ENCODE results near the gene DIP2C.
"Not testable (repeated sequence)": the region's sequence is repeated elsewhere in the genome, so short reads cannot be mapped to it uniquely, and the experiment has no call there.

DIP2C gene

DNA sequence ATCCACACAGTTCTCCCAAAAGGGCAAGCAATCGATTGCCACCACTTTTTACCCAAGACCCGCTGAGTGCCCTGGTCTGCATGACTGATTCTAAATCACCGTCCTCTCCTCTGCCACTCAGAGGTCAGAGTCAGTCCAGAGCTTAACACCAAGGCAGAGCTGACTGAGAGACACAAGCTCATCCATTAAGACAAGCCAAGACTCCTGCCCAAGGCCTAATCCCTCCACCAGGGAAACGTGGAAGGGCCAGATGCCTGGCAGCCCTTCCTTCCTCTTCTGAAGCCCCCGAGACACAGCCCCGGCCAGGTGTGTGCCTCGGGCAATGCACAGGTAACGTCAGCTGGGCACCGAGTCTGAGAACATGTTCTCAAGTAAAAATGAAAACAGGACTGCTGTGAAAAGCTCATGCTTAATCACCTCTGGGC lies 51.7 kb downstream of the DIP2C start:
- DNase-seq = no peak

- no peak for DNase-seq
Measured at GRCh38 chr10:637221-637620, 52.2 kb downstream of the DIP2C start.

DNA sequence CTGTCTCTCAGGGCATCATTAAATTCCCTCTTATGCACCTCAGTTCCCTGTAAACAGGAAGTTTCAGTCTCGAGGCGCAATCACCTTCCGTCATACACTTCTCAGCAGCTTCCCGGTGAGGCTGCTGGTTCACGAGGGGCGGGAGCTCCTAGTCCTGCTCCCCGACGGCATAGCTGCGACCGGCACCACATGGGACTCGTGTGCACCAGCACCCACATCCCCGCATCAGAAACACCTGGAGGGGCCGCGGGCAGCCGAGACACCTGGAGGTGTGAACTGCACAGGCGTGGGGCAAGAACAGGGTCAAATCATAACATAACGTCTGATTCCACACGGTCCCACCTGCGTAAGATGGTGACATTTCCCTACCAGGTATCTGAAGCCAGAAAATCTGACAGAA lies 52.7 kb downstream of the DIP2C start:
- DNase-seq = no peak

DNA sequence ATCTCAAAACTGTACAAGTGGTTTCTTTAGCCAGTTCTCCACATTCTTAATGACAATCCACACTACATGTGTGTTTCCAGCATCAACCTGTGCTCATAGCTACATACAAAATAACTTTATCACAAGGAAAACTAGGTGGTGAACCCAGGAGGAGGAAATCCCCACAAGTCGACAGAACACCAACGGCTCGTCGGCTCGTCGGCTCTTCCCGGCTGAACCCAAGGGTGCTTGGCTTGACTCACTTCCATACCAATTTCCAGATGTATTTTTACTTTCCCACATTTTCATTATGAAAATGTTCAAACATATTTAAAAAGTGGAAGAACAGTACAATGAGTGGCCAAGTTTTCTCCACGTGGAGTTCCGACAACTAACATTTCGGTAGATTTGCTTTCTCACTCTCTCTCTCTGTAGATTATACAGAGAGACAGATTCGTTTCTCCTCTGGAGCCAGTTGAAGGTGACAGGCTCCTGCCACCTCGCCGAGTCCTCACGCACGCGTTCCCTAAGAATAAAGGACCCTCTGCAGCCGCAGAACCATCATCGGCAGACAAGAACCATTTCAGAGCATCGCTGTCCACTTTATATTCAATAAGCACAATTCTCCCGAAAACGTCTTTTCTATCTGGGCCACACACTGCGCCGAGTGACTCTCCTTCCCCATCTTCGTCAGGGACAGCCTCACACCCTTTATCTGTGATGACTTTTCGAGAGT lies 53.3 kb downstream of the DIP2C start:
- no peak for DNase-seq

GRCh38 chr10:635088-635861 lies 54.2 kb downstream of the DIP2C start:
- peak; percentile 48 for DNase-seq

DNA sequence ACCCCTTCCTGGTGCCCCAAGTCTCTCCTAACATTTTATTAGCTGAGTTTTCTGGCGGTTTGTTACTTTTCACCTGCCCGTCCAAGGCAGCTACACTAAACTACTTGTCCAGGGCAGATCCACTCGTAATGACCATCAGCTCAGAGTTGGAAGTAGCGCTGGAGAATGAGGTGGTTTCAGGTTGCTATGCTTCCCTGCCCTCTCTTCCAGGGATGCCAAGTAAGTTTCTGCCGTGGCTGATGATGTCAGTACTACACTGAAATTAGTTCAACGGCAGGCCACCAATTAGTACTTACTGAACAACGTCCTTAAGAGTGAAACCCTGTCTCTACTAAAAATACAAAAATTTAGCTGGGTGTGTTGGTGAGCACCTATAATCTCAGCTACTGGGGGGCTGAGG lies 55.2 kb downstream of the DIP2C start:
- no peak for DNase-seq

GRCh38 chr10:633279-634245 lies 55.9 kb downstream of the DIP2C start:
- DNase-seq = peak; percentile 20

DNA sequence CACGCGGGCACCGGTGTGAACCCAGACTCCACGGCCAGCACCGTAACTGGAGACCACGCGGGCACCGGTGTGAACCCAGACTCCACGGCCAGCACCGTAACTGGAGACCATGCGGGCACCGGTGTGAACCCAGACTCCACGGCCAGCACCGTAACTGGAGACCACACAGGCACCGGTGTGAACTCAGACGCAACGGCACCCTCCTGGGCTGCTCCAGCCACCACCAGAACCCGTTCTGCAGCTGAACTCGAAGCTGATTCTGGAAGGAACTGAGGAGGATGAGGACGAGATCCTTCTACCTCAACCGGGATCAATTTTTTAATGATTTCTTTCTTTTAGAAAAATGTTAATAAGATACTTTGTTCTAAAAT lies 56.7 kb downstream of the DIP2C start:
- not testable (repeated sequence) for DNase-seq

GRCh38 chr10:632155-632806 lies 57.2 kb downstream of the DIP2C start:
- not testable (repeated sequence) for DNase-seq

- DNase-seq = no peak
Measured at GRCh38 chr10:631266-631665, 58.2 kb downstream of the DIP2C start.

DNA sequence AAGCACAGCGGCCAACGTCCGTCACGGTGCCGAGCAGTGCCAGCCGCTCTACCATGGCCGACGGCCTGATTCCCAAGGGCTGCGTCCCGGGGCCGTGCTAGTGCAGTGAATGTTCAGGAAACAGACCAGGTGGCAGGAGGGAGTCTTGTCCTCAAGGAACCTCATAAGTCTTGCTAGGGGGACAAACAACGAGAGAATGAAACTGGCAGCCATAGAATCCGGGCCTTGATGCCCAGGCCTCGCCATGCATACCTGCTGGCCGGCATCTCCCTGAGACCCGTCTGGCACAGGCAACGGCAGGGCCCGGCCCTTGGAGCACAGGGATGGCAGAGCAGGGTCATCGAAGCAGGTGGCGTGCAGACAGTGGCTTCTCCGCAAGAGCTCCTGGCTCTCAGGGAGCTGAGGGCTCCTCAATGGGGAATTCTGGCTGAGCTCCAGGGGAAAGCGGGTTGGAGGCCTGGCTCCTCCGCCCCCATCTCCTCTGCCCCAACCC lies 58.8 kb downstream of the DIP2C start:
- DNase-seq = peak; percentile 75

- no peak for DNase-seq
Measured at GRCh38 chr10:629186-629998, 60.1 kb downstream of the DIP2C start.

DNA sequence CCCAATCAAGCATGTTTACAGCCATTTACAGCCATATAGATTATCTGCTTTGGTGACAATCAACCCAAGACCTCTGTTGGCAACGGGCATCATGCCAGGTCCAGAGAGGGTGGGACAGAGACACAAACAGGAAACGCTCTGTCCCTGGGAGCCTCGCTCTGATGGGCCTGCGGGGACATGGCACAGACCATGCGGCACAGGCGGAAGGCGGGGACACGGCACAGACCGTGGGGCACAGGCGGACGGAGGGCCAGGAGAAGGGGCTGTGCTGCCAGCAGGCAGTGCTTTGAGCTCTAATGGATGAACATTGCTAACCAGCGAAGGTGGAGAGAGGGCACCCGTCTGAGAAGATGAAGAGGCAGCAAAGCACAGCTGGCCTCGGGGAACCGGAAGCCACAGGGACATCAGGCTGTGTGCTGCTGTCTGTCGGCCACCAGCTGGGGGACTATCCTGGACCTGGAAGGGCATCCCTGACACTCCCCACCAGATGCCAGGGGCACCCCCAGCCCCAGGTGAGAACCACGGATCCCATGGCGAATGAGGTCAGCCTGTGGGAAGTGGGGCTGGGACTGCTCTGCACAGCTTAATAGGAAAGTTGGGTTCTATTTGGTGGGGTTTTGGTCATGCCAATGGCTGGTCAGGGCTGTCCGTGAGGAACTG lies 61.0 kb downstream of the DIP2C start:
- peak; percentile 78 for DNase-seq

DNA sequence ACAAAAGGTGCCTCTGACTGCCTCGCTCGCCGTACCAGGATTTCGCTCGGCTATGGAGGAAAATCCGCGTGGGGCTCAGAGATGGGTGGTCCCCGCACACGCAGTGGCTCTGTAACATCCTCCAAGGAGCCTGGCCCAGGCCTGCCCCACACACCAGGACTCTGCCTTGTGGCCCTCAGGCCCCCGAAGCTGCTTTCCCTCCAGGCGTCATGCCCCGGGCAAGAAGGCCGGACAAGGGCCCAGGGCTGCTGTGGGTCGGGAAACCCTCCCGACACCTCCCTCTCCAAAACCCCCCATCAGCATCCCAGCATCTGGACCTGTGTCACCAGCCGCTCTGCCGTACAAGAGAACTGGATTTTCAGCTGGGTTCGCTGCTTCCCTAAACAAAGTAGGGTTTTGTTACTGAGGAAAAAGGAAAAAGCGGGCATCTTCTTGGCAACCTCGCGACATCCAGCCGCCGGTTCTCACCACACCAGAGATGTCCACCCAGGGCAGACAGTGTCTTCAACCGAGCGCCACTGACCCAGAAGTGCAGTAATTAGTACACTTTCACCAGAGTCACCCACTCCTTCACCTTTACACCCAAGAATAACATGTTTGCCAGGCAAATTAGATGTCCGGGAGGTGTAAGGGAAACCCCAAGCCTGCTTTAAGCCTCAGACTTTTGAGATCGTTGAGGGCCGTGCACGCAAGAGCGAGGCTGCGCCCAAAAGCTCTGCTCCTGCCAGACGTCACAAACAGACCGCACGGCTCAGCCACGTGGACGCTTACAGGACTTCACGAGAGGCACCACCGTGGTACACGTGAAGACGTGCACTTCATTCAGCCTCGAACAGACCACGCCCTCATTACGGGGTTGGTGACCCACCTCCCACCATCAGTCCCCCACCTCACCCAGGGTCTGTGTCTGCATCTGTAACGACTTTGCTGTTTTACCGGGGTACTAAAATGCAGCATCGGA lies 62.2 kb downstream of the DIP2C start:
- DNase-seq = no peak

DNA sequence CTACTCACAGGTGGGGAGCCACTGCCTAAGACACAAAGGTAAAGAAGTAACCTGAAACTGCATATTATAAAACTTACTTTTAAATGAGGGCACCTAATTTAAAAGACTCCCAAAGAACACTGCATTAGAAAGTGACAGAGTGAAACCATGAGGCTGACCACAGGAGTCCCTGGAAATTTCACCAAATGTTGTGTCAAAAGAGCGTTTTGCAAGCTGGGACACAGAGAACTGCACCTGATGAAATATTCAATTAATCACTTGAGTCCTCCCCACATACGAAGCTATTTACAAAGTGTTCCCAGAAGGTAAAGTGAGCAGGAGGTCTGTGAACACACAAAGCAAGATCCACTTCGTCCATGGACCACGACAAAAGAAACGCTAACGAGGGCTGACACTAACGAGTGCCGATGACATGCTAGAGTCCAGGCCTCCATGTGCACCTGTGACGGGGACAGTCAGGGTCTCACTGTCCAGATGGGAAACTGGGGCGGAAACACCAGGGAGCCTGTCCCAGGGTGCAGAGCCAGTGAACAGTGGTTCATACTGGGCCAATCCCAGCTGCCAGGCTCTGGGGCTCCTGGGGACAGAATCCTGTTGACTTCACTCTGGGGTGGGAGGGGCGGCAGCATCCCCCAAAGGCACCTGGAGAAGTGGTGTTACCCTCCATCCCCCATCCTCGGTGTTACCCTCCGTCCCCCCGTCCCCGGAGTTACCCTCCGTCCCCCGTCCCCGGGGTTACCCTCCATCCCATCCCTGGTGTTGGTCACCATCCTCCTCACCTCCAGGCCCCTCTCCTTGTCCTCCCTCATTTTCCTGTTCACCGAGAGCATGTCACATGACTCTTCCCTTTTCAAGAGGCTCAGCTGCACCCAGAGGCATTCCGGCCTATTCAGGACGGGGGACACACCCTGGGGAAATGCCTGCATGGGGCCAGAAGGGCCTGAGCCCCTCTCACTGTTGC lies 63.4 kb downstream of the DIP2C start:
- no peak for DNase-seq

DNA sequence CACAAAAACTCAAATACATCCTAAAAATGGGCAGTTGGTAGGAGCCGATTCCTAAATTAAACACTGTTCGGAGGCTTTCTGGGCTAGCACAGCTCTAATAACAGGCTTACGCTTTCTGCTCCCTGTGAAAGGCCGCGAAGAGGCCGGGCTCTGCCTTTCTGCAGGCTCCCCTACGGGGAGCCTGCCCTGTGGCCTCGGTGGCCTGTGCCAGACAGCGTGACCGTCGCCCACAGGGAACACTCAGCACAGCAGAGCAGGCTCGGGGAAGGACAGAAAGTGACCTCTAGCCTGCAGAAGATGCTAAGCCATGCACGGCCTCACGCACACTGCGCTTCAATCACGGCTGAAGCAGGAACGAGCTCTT lies 64.2 kb downstream of the DIP2C start:
- DNase-seq = no peak

DNA sequence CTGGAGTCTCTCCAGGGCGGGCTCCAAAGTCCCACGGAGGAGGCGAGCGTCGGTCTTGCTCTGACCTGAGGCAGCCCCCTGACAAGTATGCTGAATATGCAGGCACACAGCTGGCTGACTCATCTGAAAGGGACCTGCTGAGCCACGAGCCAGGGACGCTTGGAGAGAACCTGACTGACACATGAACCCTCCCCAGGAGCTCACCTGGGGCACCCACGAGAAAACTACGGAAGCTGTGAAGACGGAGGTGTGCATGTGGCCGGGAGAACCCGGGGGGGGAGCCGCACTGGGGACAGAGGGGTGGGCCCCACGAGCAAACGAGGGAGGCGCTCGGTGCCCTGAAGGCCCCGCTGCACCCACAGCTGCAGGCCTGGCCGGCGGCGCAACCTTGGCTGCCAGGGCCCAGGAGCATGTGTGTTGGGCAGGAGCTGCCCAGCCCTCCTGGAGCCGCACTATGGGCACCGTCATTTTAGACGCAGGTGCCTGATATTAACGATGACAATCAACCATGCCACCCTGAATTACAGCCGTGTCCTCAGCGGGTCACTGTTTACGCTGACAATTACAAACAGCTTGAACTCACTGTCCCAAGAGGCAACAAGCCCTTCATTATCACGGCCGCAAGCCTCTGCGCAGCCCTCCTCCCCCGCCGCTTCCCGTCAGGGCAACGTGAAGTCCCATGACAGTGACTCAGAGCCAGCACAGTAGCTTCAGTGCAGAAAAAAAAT lies 64.7 kb downstream of the DIP2C start:
- DNase-seq = no peak

DNA sequence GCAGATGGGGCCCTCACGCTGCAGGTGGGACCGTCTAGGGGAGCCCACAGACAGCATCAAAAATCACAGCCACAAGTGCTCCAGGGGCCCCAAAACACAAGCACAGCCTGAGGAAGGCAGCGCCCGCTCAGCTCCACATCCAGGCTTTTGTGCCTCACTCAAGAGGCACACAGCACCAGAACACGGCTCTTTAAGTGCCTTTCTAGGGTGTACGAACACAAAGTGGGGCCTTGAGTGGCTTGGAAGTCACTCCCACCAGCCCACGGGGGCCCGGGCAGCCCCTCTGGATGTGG lies 65.2 kb downstream of the DIP2C start:
- no peak for DNase-seq
